B cell (primary cell): ENCODE data around the gene TMEM50B. TPM values are rescaled to one million over a fixed set of nuclear protein-coding genes. Genes with fewer than 3 reads are reported as not detected.

Experiments
- ATAC-seq: fragments of 200-7000 bp; cut with Tn5 transposase; one replicate; pipeline ENCODE4 v1.10.0; 2021; ENCODE audit warnings: low read depth, mild to moderate bottlenecking, moderate number of reproducible peaks, moderate library complexity
- CTCF ChIA-PET: fragments of 350-600 bp; sonication (Branson Sonifier 250); formaldehyde crosslinking; loops from one replicate; lab custom pipeline; 2021; ENCODE audit warnings: antibody characterized with exemption, inconsistent platforms; lab: Charles Lee
- POLR2A ChIA-PET: fragments of 350-600 bp; sonication (Branson Sonifier 250); formaldehyde crosslinking; loops from one replicate; lab custom pipeline; 2021; ENCODE audit warnings: antibody characterized with exemption; lab: Charles Lee
- DNase-seq: peaks from one replicate; pipeline ENCODE4 v3.0.0; 2013
- H2AFZ ChIP-seq: 2 replicates; pipeline ENCODE4 v1.6.1; 2012; ENCODE audit warnings: mild to moderate bottlenecking, low read depth, low read length; ENCODE audit not compliant: insufficient read depth, poor library complexity, severe bottlenecking
- H3K27ac ChIP-seq, 2 donors: 1 replicate in 1 of 2; 2 replicates in 1 of 2; pipeline ENCODE4 v1.5.1; 2012 to 2013; ENCODE audit warnings: low read length in 2 of 2, mild to moderate bottlenecking in 2 of 2, moderate library complexity in 1 of 2
- H3K27me3 ChIP-seq, 4 experiments: fragments of 200-600 bp in 1 of 4; sonication (generic) in 1 of 4; replicated peaks in 1 of 4; 1 replicate in 2 of 4; 2 replicates in 2 of 4; pipeline versions ENCODE4 v1.6.1 to v1.7.0; 2013 to 2016; ENCODE audit warnings: low read length in 3 of 4, mild to moderate bottlenecking in 2 of 4, mixed read lengths in 1 of 4, moderate library complexity in 1 of 4; ENCODE audit not compliant: insufficient read depth in 4 of 4, control insufficient read depth in 3 of 4; ENCODE audit errors: control extremely low read depth in 1 of 4
- H3K36me3 ChIP-seq, 2 experiments: replicated peaks in 1 of 2; 1 replicate in 1 of 2; 2 replicates in 1 of 2; pipeline versions ENCODE4 v1.6.1 to v1.7.1; 2013; ENCODE audit warnings: low read length in 1 of 2; ENCODE audit not compliant: insufficient read depth in 2 of 2, control insufficient read depth in 1 of 2; ENCODE audit errors: control extremely low read depth in 1 of 2, extremely low read depth in 1 of 2
- H3K4me1 ChIP-seq, 2 donors: fragments of 200-600 bp in 1 of 2; sonication (generic) in 1 of 2; 1 replicate in 1 of 2; 2 replicates in 1 of 2; pipeline versions ENCODE4 v1.5.1 to v1.6.1; 2013 to 2017; ENCODE audit warnings: low read length in 2 of 2; ENCODE audit not compliant: control insufficient read depth in 2 of 2, insufficient read depth in 2 of 2
- H3K4me2 ChIP-seq: replicated peaks from 2 replicates; pipeline ENCODE3; 2012; ENCODE audit warnings: mild to moderate bottlenecking, low read depth, low read length; ENCODE audit not compliant: poor library complexity, severe bottlenecking
- H3K4me3 ChIP-seq, 5 experiments: fragments of 200-600 bp in 1 of 5; sonication (generic) in 1 of 5; 1 replicate in 3 of 5; 2 replicates in 2 of 5; pipeline versions ENCODE4 v1.5.1 to v1.7.0; 2011 to 2016; ENCODE audit warnings: low read length in 4 of 5, mild to moderate bottlenecking in 4 of 5, low read depth in 2 of 5, control low read depth in 1 of 5, moderate library complexity in 1 of 5; ENCODE audit not compliant: insufficient read depth in 1 of 5; ENCODE audit errors: control extremely low read depth in 1 of 5, extremely low read depth in 1 of 5
- H3K79me2 ChIP-seq: fragments of 200-600 bp; sonication (generic); one replicate; pipeline ENCODE4 v1.6.0; 2016; ENCODE audit warnings: low read length; ENCODE audit not compliant: control insufficient read depth, insufficient read depth
- H3K9ac ChIP-seq: fragments of 200-600 bp; sonication (generic); 2 replicates; pipeline ENCODE4 v1.6.1; 2017; ENCODE audit warnings: mild to moderate bottlenecking, low read length, moderate library complexity
- H3K9me3 ChIP-seq, 3 donors: one replicate each; pipeline versions ENCODE4 v1.6.1 to v1.7.1; 2013; ENCODE audit warnings: low read length in 2 of 3; ENCODE audit not compliant: control insufficient read depth in 2 of 3, insufficient read depth in 1 of 3; ENCODE audit errors: control extremely low read depth in 1 of 3
- H4K20me1 ChIP-seq: 2 replicates; pipeline ENCODE4 v1.6.0; 2012; ENCODE audit warnings: mild to moderate bottlenecking, low read length; ENCODE audit not compliant: insufficient read depth, control insufficient read depth, poor library complexity, severe bottlenecking
- H3K27ac Mint-ChIP-seq: one replicate; pipeline ENCODE4 v1.8.0; 2021; ENCODE audit warnings: mixed read lengths
- H3K27me3 Mint-ChIP-seq: one replicate; pipeline ENCODE4 v1.8.0; 2021; ENCODE audit warnings: mixed read lengths
- H3K4me1 Mint-ChIP-seq: one replicate; pipeline ENCODE4 v1.8.0; 2021; ENCODE audit warnings: mixed read lengths
- H3K4me3 Mint-ChIP-seq: one replicate; pipeline ENCODE4 v1.8.0; 2021; ENCODE audit warnings: mixed read lengths
- H3K9me3 Mint-ChIP-seq: one replicate; pipeline ENCODE4 v1.8.0; 2022; ENCODE audit warnings: mixed read lengths; ENCODE audit not compliant: insufficient read depth
- CTCF ChIP-seq: fragments of 200-600 bp; IDR thresholded peaks from one replicate; pipeline ENCODE4 v1.8.0; 2022; ENCODE audit warnings: antibody characterized with exemption, mild to moderate bottlenecking
- EZH2 ChIP-seq: IDR thresholded peaks from 2 replicates; pipeline ENCODE4 v1.6.1; 2012; ENCODE audit warnings: borderline replicate concordance, low read depth, mild to moderate bottlenecking, moderate library complexity, low read length; ENCODE audit not compliant: insufficient read depth, poor library complexity, severe bottlenecking
- WGBS: methylation state at CpG from one replicate; pipeline ENCODE4 v1.1.5; 2013; ENCODE audit warnings: missing lambda C conversion rate; ENCODE audit not compliant: insufficient coverage; 5-methylcytosine and 5-hydroxymethylcytosine counted together
- intact Hi-C: fragments of 100-400 bp; cut with micrococcal nuclease; formaldehyde crosslinking; loops from one replicate; pipeline ENCODE4 v1.10.0; 2022
- polyA minus RNA-seq: library from RNA; depleted of rRNA, polyadenylated mRNA; stranded (reverse); fragments of >200 nt; gene quantifications from 2 replicates; pipeline ENCODE4 v1.2.3, GENCODE V29; 2012
- polyA plus RNA-seq: library from polyadenylated mRNA; depleted of rRNA; stranded (reverse); fragments of >200 nt; gene quantifications from 2 replicates; pipeline ENCODE4 v1.2.3, GENCODE V29; 2012
- total RNA-seq, 2 donors: library from RNA; stranded (reverse); fragments of 120-200 nt in 1 of 2; gene quantifications; 1 replicate in 1 of 2; 2 replicates in 1 of 2; pipeline versions ENCODE4 v1.2.3 to v1.2.4, GENCODE V29; 2013 to 2022

TMEM50B gene
- total RNA-seq (79.0 and 79.5 TPM in 2 replicates), polyA plus RNA-seq (52.6 and 88.4 TPM in 2 replicates), polyA minus RNA-seq (8.7 and 21.6 TPM in 2 replicates)
- total RNA-seq (2013): 44.3 TPM

- TF ChIP-seq EZH2: no peak
- peak; percentile 40 for TF ChIP-seq CTCF
- peak within 1 kb of the TSS; percentile 95 for H3K27ac Mint-ChIP-seq
- H3K4me1 Mint-ChIP-seq: peaks cover 17% of the 10 kb centered on the region
- H3K4me3 Mint-ChIP-seq: peak within 1 kb of the TSS; percentile 94
- Histone ChIP-seq H3K27me3 (no peaks in the 10 kb centered on the region), H3K4me1 (peaks cover 12 to 14% of the 10 kb centered on the region in 2 donors), H2AFZ (peak within 1 kb of the TSS; percentile 89), H3K4me3 (peak within 1 kb of the TSS; percentile 70 to 91 (median 78)), H3K36me3 (no peaks in the 10 kb centered on the region), H3K9me3 (no peaks in the 10 kb centered on the region), H3K27ac (peak within 1 kb of the TSS; percentile 56 to 95), H4K20me1 (no peaks in the 10 kb centered on the region), H3K4me2 (peak within 1 kb of the TSS; percentile 81), H3K79me2 (peaks cover 22% of the 10 kb centered on the region), H3K9ac (peak within 1 kb of the TSS; percentile 75)
- ChIA-PET CTCF (interaction anchor here (0.6 to 2.6 kb wide), 17 partner anchors 9 to 709 kb away, joined by 3 to 18 read pairs (median 4); partner anchors contain the start of genes DNAJC28, GART, IFNAR1 and PAXBP1), POLR2A (interaction anchor here (0.6 to 2.7 kb wide), 13 partner anchors 10 to 708 kb away, joined by 3 to 44 read pairs (median 6); partner anchors contain the start of genes DNAJC28, DONSON, GART and IL10RB)
- no peaks in the 10 kb centered on the region for H3K9me3 Mint-ChIP-seq
- DNase-seq: peak; percentile 96
- no peaks in the 10 kb centered on the region for H3K27me3 Mint-ChIP-seq
- peak; percentile 85 for ATAC-seq
- under 1% methylated on average over 93 of the region's 93 CpGs for WGBS
- intact Hi-C loops: loop anchor here (1.0 to 10.0 kb wide), 6 partner anchors 11 to 1085 kb away; partner anchors contain the start of genes CFAP298, DNAJC28, GART and ITSN1
Observed at GRCh38 chr21:33479679-33480480, at the start of gene TMEM50B. Gene TMEM50B, minus strand, starts transcription at chr21:33479974. Its CDS starts 11,089 bp downstream, at chr21:33468885.
